ENCODE results near the gene KPNA2.
"Not testable (repeated sequence)": the region's sequence is repeated elsewhere in the genome, so short reads cannot be mapped to it uniquely, and the experiment has no call there.

KPNA2 gene

DNA sequence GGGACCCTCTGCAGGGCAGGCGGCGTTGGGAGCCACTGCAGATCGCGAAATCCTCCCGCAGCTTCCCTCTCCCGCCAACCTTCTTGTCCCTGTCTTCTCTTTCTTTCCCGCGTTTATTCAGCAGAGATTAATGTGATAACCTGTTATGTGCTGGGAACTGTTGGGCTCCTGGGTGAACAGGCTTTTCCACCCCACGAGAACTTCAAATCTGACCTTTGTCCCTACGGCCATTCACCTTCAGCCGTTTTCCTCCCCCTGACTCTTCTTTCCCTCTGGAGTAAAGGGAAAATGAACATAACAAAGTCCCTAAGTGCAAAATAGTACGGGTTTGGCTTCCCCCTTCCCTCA is 15.2 kb upstream of the KPNA2 start:
- DNase-seq = peak; percentile 66 to 72

DNA sequence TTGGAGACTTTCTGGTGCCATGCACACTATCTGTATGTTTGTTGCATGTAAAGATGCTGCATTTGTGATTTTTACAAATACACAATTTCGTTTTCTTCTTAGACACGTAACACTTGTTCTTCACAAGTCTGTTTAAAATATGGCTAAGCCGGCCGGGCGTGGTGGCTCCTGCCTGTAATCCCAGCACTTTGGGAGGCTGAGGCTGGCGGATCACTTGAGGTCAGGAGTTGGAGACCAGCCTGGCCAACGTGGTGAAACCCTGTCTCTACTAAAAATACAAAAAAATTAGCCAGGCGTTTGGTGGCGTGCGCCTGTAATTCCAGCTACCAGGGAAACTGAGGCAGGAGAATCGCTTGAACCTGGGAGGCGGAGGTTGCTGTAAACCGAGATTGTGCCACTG is 14.7 kb upstream of the KPNA2 start:
- peak in 1 of 2 experiments; percentile 53 for DNase-seq

DNA sequence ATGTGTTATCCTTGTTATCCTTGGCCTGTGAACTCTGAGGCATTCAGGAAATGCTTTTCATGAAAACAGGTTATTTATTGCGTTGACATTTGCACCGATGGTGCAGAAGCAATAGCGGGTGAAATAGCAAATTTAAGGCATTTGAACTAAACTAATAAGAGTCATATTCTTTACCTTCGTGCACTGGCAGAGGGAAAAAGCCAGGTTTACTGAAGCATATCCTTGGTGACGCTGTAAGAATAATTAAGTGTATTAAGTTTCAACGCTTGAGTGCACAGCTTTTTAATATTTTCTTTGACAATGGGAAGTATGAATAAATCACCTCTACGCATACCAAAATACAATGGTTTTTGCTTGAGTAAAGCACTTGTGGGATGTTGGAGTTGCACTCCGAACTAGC is 13.6 kb upstream of the KPNA2 start:
- DNase-seq = no peak

DNA sequence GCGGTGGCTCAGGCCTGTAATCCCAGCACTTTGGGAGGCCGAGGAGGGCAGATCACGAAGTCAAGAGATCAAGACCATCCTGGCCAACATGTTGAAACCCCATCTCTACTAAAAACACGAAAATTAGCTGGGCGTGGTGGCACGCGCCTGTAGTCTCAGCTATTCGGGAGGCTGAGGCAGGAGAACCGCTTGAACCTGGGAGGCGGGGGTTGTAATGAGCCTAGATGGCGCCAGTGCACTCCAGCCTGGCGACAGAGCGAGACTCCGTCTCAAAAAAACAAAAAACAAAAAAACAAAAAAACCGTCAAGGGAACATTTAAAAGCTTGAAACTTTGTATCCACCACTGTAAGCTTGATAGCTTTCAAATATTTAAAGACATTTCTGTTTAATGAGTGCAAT is 13.0 kb upstream of the KPNA2 start:
- not testable (repeated sequence) for DNase-seq

DNA sequence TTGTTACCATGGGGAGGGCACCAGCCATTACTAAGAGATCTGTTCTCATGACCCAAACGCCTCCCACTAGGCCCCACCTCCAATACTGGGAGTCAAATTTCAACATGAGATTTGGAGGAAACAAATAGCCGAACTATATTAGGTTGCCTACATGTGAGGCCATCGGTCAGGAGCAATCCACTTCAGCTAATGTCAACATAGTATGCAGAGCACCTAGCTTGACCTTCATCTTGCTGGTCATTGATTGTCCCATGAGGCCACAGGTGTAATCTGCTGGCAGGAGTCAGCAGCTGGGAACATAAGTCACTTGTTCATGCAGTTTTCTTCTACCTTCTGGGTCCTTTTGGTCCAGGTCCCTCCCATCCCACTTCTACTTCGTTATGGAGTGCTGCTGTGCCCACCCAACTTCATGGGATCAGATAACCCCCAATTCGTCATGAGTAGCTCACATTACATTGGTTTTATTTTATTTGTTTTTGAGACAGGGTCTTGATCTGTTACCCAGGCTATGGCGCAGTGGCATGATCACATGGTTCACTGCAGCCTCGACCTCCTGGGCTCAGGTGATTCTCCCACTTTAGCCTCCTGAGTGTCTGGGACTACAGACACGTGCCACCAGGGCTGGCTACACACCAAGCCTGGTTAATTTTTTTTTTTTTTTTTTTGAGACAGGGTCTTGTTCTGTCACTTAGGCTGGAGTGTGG is 5.9 kb upstream of the KPNA2 start:
- DNase-seq = no peak

DNA sequence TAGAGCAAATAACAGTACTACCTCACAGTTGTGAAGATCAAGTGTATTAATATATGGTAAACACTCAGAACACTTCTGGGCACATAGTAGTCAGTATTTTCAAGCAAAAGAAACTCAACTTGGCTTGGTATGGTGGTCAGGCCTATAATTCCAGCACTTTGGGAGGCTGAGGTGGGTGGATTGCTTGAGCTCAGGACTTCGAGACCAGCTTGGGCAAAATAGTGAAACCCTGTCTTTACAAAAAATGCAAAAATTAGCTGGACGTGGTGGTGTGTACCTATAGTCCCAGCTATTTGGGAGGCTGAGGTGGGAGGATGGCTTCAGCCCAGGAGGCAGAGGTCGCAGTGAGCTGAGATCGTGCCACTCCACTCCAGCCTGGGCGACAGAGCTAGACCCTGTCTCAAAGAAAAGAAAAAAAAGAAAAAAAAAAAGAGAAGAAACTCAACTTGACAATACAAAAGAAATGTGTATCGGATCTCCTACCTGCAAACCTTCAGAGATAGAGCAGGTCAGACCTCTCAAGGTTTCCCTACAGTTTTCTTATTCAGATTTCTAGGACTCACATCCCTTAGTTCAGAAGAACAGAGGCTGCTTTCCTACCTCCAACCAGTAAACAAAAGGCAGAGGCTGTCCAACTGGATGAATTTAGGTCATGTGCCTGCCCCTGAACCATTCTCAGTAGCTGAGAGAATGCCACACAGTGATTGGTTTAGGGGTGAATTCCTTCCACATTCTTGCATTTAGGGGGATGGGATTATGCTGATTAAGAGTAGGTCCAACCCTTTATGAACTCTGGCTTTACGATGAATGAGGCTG is 1.7 kb upstream of the KPNA2 start:
- DNase-seq = no peak

DNA sequence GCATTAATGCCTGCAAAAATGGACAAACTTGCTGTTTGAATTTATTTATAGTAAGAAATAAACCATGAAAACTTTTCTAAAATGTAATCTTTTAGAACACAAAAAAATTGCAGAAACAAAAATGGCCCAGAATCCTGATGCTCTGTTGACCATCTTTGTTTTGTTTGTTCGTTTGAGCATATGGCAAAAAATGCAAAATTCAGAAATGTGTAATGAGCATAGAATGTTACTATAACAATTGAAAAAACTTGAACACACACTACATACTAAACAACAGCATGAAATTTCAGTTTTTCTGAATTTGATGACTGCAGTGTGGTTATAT is 1.1 kb upstream of the KPNA2 start:
- no peak for DNase-seq

DNA sequence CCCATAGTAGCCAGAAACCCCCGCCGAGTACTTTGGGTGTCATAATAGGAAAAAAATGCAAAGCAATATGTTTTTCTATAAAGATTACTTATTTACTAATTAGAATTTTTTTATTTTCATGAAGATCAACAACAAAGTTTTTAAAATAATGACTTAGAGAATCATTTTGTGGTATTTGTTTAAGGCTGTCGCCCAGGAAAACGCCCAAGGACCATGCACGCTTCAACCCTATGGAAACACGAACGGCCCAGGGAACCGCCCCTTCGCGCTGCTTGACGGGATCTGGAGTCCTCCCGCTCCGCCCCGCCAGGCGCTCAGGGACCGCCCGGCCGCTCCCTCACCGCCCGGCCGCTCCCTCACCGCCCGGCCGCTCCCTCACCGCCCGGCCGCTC is 408 bp upstream of the KPNA2 start:
- DNase-seq = peak; percentile 98 to 99

DNA sequence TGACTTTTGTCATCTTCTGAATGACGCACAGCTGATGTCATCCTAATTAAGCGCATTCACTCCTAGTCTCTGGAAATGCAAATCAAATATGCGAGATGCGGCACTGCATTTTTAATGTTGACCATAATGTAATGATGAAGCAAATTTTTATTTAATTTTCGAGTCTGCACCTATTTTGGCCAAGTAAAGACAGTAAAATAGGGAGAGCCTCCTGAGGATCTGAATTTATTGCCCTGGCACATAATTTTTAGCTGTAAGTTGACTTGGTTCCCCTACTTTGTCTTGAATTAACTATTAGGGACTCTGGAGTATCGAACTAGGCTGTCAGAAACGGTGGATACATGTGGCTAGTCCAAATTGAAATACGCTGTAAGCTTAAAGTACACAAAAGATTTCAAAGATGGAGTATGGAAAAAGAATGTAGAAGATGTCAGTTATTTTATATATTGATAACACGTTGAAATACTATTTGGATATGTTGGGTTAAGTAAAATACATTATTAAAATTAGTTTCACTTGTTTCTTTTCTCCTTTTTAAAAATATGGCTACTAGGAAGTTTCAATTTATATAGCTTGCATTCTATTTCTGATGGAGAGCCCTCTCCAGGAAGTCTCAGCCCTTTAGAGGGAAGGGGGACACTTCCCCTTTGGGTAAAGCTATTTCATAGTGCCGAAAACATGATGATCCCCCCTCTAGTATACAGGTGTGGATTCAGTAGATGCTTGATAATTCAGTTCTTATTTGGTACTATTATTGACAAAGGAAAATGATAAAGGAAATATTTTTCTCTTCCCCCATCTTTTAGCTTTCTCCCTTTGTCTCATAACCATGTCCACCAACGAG is 991 bp downstream of the KPNA2 start:
- peak; percentile 30 to 33 for DNase-seq

DNA sequence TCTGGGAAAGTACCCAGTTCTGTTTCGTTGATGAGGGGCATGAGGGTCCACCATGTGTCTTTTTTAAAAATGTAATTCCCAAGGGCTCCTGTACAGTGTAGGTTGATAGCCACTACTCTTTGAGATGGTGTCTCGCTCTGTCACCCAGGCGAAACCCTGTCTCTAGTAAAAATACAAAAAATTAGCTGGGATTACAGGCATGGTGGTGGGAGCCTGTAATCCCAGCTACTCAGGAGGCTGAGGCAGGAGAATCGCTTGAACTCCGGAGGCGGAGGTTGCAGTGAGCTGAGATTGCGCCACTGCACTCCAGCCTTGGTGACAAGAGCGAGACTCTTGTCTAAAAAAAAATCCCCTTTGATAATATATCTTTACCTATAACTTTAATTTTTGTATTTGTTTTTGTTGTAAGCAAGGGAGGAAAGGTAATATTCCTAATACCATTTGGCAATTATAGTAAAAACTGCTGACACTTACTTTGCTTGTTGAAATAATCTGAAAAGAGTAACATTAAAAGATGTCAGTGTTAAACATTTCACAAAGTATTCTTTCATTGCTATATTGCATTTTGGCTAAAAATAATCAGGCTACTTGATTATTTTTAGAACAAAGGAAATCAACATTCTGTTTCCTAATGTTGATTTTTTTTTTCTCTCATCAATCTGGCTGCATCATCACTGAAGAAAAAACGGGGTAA is 11.8 kb downstream of the KPNA2 start:
- no peak for DNase-seq

DNA sequence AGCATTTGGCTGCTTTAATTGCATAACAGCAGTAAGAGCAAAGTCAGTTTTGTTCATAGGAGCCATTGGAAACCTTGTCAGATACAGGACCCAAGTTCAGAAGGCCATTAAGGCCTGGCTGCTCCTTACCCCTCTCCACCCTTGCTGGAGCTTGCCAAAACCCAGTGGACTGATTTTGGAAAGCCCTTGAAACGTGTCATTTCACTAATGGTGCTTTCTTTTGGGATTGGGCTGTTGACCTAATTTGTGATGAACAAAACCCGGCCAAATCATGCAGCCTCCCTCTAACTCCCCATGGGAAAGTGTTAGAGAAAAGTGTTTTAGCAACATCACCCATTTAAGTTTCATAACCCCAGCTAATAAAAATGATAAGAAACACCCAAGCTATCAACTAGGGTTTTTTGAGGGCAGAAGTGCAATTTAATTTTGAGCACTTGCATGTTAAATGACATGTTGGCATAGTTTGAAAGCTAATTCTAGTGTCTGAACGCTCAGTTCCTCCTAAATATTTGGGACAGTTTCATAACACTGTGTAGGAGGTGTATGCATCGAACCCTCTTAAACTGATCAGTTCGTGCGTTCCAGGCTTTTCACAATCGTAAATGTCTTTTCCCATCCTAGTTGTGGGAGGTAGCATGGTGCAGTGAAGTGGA is 12.5 kb downstream of the KPNA2 start:
- DNase-seq = not testable (repeated sequence)

DNA sequence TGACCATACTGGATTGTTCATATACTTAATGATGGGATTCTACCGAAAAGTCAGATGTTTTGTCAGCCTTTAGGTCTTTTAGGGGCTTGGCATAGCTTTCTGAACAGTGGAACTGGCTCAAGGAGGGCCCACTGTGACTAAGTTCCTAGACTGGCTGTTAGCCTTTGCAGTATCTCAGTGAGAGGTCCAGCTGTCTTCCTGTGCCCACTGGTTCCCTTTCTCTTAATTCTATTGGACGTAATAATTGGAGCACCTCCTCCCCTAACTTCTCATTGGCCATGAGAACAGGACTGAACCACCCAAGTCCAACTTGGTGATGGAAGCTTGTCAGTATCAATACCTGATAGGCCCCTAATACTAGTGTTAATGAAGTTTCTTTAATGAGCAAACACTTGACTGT is 13.5 kb downstream of the KPNA2 start:
- no peak for DNase-seq

DNA sequence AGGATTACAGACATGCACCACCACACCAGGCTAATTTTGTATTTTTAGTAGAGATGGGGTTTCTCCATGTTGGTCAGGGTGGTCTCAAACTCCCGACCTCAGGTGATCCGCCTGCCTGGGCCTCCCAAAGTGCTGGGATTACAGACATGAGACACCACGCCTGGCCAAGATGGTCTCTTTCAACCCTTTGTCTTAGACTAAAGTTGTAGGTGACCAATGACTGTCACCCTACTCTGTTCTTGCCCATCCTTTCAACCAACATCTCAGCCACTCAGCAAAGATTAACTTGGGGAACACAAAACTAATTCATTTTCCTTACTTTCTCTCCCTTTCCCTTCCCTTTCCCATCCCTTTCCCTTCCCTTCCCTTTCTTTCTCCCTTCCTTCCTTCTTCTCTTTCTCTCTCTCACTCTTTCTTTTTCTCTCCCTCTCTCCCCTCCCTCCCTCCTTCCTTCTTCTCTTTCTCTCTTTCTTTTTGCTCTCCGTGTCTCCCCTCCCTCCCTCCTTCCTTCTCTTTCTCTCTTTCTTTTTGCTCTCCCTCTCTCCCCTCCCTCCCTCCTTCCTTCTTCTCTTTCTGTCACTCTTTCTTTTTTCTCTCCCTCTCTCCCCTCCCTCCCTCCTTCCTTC is 14.4 kb downstream of the KPNA2 start:
- not testable (repeated sequence) for DNase-seq

DNA sequence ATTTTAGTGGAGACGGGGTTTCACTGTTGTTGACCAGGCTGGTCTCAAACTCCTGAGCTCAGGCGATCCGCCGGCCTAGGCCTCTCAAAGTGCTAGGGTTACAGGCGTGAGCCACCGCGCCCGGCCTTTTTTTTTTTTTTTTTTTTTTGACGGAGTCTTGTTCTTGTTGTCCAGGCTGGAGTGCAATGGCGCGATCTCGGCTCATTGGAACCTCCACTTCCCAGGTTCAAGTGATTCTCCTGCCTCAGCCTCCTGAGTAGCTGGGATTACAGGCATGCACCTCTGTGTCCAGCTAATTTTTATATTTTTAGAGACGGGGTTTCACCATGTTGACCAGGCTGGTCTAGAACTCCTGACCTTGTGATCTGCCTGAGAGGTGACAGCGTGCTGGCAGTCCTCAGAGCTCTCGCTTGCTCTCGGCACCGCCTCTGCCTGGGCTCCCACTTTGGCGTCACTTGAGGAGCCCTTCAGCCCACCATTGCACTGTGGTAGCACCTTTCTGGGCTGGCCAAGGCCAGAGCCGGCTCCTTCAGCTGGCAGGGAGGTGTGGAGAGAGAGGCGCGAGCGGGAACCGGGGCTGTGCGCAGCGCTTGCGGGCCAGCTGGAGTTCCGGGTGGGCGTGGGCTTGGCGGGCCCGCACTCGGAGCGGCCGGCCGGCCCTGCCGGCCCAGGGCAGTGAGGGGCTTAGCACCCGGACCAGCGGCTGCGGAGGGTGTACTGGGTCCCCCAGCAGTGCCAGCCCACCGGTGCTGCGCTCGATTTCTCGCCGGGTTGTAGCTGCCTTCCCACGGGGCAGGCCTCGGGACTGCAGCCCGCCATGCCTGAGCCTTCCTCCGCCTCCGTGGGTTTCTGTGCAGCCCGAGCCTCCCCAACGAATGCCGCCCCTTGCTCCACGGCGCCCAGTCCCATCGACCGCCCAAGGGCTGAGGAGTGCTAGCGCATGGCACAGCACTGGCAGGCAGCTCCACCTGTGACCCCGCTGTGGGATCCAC is 16.1 kb downstream of the KPNA2 start:
- DNase-seq = not testable (repeated sequence)

DNA sequence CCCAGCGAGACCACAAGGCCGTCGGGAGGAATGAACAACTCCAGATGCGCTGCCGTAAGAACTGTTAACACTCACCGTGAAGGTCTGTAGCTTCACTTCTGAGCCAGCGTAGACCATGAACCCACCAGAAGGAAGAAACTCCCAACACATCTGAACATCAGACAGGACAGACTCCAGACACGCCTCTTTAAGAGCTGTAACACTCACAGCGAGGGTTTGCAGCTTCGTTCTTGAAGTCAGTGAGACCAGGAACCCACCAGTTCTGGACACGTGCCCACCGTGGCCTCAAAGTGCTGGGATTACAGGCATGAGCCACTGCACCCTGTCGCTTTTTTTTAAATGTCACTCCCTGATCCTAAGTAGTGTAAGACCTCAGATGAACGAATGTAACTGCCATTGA is 17.3 kb downstream of the KPNA2 start:
- DNase-seq = no peak

DNA sequence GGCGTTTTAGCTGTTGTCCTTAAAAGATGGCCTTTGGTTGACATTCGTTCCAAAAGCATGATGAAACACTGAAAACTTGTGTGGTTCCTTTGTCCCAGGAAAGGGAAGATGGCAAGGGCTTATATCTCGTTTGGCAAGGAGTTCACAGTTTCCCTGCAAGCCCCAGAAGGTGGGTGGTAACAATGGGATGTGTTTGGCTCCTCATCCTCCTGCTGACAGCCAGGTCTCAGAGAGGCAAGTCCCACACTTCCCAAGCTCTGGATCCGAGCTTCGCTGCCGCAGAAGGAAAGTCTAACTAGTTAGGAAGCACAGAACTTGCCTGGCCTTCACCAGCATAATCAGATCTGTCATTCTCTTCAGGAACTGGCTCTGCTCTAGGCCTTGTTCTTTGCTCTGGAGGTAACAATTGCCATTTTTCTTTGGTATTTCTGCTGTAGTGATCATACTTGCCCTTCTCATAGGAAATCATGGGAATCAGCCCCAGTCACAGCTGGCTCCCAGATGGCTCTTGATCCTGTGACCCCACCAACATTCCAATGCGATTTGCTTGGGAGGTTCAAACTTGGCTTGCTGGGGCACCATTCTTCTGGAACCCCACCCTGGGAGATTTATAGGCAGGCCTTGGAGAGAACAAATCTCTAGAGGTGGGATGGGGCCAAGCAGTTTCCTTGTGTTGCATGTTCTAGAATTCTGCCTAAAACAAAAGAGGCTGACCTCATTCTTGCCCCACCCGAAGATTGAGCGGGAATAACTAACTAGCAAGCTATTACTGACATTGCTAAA is 17.9 kb downstream of the KPNA2 start:
- DNase-seq = no peak

DNA sequence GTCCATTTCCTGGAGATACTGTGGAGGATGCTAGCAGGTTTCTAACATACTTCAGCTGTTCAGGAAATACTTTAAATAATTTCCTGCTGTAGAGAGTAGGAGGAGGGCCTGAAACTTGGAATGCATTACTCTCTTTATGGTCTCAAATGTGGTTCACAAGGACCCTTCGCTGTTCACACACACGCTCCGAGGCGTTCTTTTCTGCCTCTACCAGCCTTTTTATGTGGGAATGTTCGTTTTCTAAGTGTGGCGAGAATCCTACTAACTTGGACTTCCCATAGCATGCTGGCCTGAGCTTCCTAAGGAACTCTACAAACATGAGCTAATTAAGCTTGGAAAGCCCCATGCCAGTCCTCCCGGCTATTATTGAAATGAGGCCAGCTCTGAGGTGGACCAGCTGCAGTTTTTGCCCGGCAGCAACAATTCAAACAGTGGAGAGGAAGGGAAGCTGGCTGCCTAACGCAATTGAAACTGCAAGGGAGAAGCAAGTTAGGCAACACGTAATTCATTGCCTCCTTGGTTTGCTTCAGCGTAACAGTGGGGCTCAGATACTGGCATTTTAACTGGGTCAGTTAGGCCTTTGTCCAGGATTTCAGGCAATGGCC is 18.9 kb downstream of the KPNA2 start:
- DNase-seq = no peak

DNA sequence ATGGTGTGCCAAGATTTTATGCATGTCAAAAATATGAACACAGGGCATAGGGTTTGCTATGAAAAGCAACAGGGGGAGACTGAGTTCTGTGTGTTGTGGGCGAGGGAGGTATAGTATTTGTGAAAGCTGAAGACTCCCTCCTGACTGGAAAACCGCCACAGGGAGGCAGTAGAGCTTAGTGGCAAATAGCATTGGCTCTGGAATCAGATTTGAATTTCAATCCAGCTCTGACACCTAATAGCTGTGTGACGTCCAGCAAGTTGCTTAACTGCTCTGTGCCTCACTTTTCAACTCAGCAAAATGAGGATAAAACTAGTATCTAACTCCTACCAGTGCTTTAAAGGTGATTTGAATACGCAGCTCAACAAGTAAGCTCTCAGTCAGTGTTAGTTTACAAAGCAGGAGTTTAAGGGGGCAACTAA is 22.0 kb downstream of the KPNA2 start:
- DNase-seq = peak; percentile 53 to 58

DNA sequence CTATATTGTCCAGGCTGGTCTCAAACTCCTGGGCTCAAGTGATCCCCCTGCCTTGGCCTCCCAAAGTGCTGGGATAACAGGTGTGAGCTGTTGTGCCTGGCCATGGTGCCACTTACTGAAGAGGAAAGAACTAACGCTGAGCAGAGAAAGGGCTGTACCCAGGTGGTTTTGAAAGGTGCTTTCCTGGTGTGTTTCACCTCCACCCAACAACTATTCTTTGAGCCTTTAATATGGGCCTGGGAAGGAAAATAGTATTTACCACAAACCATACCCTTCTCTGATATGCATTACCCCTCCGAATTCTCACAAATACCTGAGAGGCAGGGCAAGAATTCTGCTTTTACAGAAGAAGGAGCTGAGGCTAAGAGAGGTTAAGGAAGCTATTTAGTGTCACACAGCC is 24.8 kb downstream of the KPNA2 start:
- no peak for DNase-seq

Measured in AML-193 (cell line).